ENCODE data around the gene RASSF10.

RASSF10 gene

DNA sequence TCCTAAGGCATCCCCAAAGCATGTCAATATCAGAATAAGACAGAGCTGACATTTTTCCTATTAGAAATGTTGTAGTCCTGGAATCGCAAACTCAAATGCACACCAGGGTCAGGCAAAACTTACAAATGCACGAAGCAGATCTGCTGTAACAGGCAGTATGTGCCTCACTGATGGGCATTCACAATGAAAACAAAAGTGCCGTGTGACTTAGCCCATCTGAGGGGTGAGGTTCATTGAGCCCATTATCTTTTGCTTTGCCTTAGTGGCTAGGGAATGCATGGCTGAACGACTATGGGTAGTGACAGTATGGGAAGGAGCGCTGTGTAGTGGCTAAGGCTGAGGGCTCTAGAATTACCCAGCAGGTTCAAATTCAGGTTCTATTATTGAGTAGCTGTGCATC, 43.1 kb upstream of the RASSF10 start:
- Histone ChIP-seq H3K4me1 (ENCODE audit: control extremely low read depth in 1 of 4, control insufficient read depth in 4 of 4, insufficient read depth in 4 of 4, low read length in 3 of 4) (no peaks in the 10 kb centered on the region), H3K9me3 (ENCODE audit: control extremely low read depth in 1 of 5, control insufficient read depth in 4 of 5, insufficient read depth in 2 of 5, low read depth in 1 of 5, low read length in 4 of 5) (peaks cover 0 to 3% (median 0%) of the 10 kb centered on the region in 5 experiments), H3K36me3 (ENCODE audit: control insufficient read depth in 4 of 4, insufficient read depth in 4 of 4, low read length in 3 of 4) (no peaks in the 10 kb centered on the region), H3K4me3 (ENCODE audit: control insufficient read depth in 1 of 7, extremely low read depth in 1 of 7, insufficient read depth in 4 of 7, low read depth in 2 of 7, low read length in 6 of 7) (no peak overlapping the region), H3K27ac (ENCODE audit: insufficient read depth in 1 of 2, low read depth in 1 of 2, low read length in 2 of 2, poor library complexity in 1 of 2, severe bottlenecking in 2 of 2) (no peak overlapping the region), H3K27me3 (replicated peaks in 2 of 5; ENCODE audit: control insufficient read depth in 4 of 5, insufficient read depth in 5 of 5, low read length in 4 of 5) (peaks cover 0 to 3% (median 0%) of the 10 kb centered on the region in 5 experiments)
- CTCF ChIA-PET: interaction anchor here (1.2 to 3.0 kb wide), 5 partner anchors 8 to 186 kb away, joined by 3 to 22 read pairs (median 6); no protein-coding TSS in a partner anchor
- DNase-seq: no peak
- 98% methylated on average over 5 of the region's 5 CpGs for WGBS (ENCODE audit: insufficient coverage)
- POLR2A ChIA-PET: no interaction called here

DNA sequence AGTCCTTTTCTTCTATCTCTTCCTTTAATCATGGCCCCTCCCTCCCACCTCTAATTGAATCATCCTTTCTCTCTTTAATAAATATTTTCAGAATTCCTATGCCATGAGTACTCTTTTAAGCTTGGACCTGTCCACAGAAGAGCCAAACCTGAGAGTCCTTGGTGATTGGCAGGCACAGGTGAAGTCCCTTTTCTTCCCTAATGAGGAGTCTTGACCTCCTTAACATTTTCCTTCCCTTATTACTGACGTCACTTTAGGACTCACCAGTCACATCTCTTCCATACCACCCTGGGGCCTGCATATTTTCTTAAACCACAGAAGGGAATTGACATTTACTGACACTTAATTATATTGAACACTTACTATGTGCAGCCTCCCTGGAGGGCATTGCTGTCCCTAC, 41.0 kb upstream of the RASSF10 start:
- Histone ChIP-seq H3K4me3 (ENCODE audit: control insufficient read depth in 1 of 7, extremely low read depth in 1 of 7, insufficient read depth in 4 of 7, low read depth in 2 of 7, low read length in 6 of 7) (no peak overlapping the region), H3K4me1 (ENCODE audit: control extremely low read depth in 1 of 4, control insufficient read depth in 4 of 4, insufficient read depth in 4 of 4, low read length in 3 of 4) (no peaks in the 10 kb centered on the region), H3K9me3 (ENCODE audit: control extremely low read depth in 1 of 5, control insufficient read depth in 4 of 5, insufficient read depth in 2 of 5, low read depth in 1 of 5, low read length in 4 of 5) (peaks cover 0 to 3% (median 0%) of the 10 kb centered on the region in 5 experiments), H3K36me3 (ENCODE audit: control insufficient read depth in 4 of 4, insufficient read depth in 4 of 4, low read length in 3 of 4) (no peaks in the 10 kb centered on the region), H3K27me3 (replicated peaks in 2 of 5; ENCODE audit: control insufficient read depth in 4 of 5, insufficient read depth in 5 of 5, low read length in 4 of 5) (peaks cover 0 to 3% (median 0%) of the 10 kb centered on the region in 5 experiments), H3K27ac (ENCODE audit: insufficient read depth in 1 of 2, low read depth in 1 of 2, low read length in 2 of 2, poor library complexity in 1 of 2, severe bottlenecking in 2 of 2) (no peak overlapping the region)
- 100% methylated on average over 1 of the region's 1 CpG for WGBS (ENCODE audit: insufficient coverage)
- DNase-seq: no peak
- POLR2A ChIA-PET: no interaction called here
- CTCF ChIA-PET: interaction anchor here (1.3 to 2.0 kb wide), 2 partner anchors 9 to 216 kb away, joined by 5 to 6 read pairs; no protein-coding TSS in a partner anchor

DNA sequence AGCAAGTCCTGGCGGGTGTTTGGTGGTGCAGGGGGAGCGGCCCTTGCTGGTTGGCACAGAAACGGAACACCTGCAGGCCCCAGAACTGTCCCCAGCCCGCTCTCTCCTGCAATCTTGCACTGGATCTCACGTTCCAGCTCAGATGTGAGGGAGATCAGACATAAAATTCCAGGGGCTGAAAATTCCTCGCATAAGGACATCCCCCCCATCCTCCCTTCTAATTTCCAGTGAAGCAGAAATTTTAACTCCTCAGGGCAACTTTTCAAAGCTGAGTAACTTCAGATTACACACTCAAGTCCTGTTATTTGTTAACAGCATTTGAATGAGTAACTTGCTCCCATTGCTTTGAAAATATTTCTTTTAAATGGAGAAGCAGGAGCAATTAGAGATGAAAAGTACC, 40.3 kb upstream of the RASSF10 start:
- no peak overlapping the region for H3K4me3 ChIP-seq (ENCODE audit: control insufficient read depth in 1 of 7, extremely low read depth in 1 of 7, insufficient read depth in 4 of 7, low read depth in 2 of 7, low read length in 6 of 7)
- peaks cover 0 to 3% (median 0%) of the 10 kb centered on the region in 5 experiments for H3K9me3 ChIP-seq (ENCODE audit: control extremely low read depth in 1 of 5, control insufficient read depth in 4 of 5, insufficient read depth in 2 of 5, low read depth in 1 of 5, low read length in 4 of 5)
- ChIA-PET CTCF (interaction anchor here (2.0 kb wide), 1 partner anchor 9 kb away, joined by 6 read pairs; no protein-coding TSS in a partner anchor), POLR2A (no interaction called here)
- H3K27ac ChIP-seq (ENCODE audit: insufficient read depth in 1 of 2, low read depth in 1 of 2, low read length in 2 of 2, poor library complexity in 1 of 2, severe bottlenecking in 2 of 2): no peak overlapping the region
- no peaks in the 10 kb centered on the region for H3K4me1 ChIP-seq (ENCODE audit: control extremely low read depth in 1 of 4, control insufficient read depth in 4 of 4, insufficient read depth in 4 of 4, low read length in 3 of 4)
- no peaks in the 10 kb centered on the region for H3K36me3 ChIP-seq (ENCODE audit: control insufficient read depth in 4 of 4, insufficient read depth in 4 of 4, low read length in 3 of 4)
- DNase-seq: no peak
- WGBS (ENCODE audit: insufficient coverage): 95% methylated on average over 6 of the region's 6 CpGs
- H3K27me3 ChIP-seq (replicated peaks in 2 of 5; ENCODE audit: control insufficient read depth in 4 of 5, insufficient read depth in 5 of 5, low read length in 4 of 5): peaks cover 0 to 3% (median 0%) of the 10 kb centered on the region in 5 experiments

DNA sequence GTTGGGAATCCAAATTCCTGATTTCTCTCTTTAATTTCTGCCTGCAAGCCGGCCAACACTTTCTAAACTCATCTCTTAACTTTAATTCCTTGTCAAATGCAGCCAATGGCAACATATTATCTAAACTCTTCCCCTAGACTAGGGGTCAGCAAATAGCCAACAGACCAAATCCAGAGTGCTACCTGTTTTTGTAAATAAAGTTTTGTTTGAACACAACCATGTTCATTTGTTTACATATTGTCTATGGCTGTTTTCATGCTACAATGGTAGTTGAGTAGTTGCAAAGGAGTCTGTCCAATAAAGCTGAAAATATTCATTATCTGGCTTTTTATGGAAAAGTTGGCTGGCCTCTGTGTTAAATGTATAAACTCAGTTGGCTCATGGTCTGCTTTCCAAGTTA, 37.2 kb upstream of the RASSF10 start:
- DNase-seq: no peak

DNA sequence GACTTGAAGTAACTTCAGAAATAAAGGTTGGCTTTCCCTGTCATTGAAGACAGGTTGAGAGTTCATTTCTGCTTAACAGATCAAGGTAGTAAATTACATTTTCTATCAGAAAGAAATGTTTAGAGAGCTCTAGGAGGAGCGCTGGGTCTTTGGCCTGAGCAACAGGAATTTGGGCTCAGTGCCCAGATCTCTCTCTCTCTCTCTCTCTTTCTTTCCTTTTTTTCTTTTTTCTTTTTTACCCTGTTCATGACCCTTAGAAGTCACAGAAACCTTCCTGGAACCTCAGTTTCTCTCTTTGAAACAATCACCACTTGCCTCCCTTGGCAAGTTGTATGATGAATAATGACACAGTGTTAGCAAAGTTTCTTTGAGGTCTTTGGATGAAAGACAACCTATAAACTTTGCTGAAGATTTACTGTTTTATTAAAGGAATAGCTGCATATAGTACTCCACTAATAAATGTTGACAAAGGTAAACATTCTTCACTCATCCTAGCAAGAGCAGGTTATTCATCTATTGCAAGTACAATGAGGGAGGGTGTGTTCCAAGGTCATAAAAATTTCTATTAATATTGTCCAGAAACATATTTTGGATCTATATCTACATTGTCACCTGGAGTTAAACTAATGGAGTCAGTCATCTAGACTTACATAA, 35.5 kb upstream of the RASSF10 start:
- no peak for DNase-seq
- Histone ChIP-seq H3K36me3 (ENCODE audit: control insufficient read depth in 4 of 4, insufficient read depth in 4 of 4, low read length in 3 of 4) (no peaks in the 10 kb centered on the region), H3K4me3 (ENCODE audit: control insufficient read depth in 1 of 7, extremely low read depth in 1 of 7, insufficient read depth in 4 of 7, low read depth in 2 of 7, low read length in 6 of 7) (no peak overlapping the region), H3K4me1 (ENCODE audit: control extremely low read depth in 1 of 4, control insufficient read depth in 4 of 4, insufficient read depth in 4 of 4, low read length in 3 of 4) (no peaks in the 10 kb centered on the region), H3K27ac (ENCODE audit: insufficient read depth in 1 of 2, low read depth in 1 of 2, low read length in 2 of 2, poor library complexity in 1 of 2, severe bottlenecking in 2 of 2) (no peak overlapping the region), H3K27me3 (replicated peaks in 2 of 5; ENCODE audit: control insufficient read depth in 4 of 5, insufficient read depth in 5 of 5, low read length in 4 of 5) (no peaks in the 10 kb centered on the region), H3K9me3 (ENCODE audit: control extremely low read depth in 1 of 5, control insufficient read depth in 4 of 5, insufficient read depth in 2 of 5, low read depth in 1 of 5, low read length in 4 of 5) (peaks cover 0 to 3% (median 0%) of the 10 kb centered on the region in 5 experiments)
- ChIA-PET POLR2A (no interaction called here), CTCF (interaction anchor here (2.5 kb wide), 1 partner anchor 9 kb away, joined by 13 read pairs; no protein-coding TSS in a partner anchor)
- WGBS (ENCODE audit: insufficient coverage): 100% methylated on average over 1 of the region's 1 CpG

More for the DNA sequence above, 37.2 kb upstream of the RASSF10 start:
- Histone ChIP-seq H3K36me3 (ENCODE audit: control insufficient read depth in 4 of 4, insufficient read depth in 4 of 4, low read length in 3 of 4) (no peaks in the 10 kb centered on the region), H3K9me3 (ENCODE audit: control extremely low read depth in 1 of 5, control insufficient read depth in 4 of 5, insufficient read depth in 2 of 5, low read depth in 1 of 5, low read length in 4 of 5) (peaks cover 0 to 3% (median 0%) of the 10 kb centered on the region in 5 experiments), H3K27me3 (replicated peaks in 2 of 5; ENCODE audit: control insufficient read depth in 4 of 5, insufficient read depth in 5 of 5, low read length in 4 of 5) (no peaks in the 10 kb centered on the region), H3K27ac (ENCODE audit: insufficient read depth in 1 of 2, low read depth in 1 of 2, low read length in 2 of 2, poor library complexity in 1 of 2, severe bottlenecking in 2 of 2) (no peak overlapping the region), H3K4me3 (ENCODE audit: control insufficient read depth in 1 of 7, extremely low read depth in 1 of 7, insufficient read depth in 4 of 7, low read depth in 2 of 7, low read length in 6 of 7) (no peak overlapping the region), H3K4me1 (ENCODE audit: control extremely low read depth in 1 of 4, control insufficient read depth in 4 of 4, insufficient read depth in 4 of 4, low read length in 3 of 4) (no peaks in the 10 kb centered on the region)
- CTCF ChIA-PET: interaction anchor here (1.0 kb wide), 1 partner anchor 8 kb away, joined by 3 read pairs; no protein-coding TSS in a partner anchor
- WGBS (ENCODE audit: insufficient coverage): 100% methylated on average over 1 of the region's 1 CpG
- POLR2A ChIA-PET: interaction anchor here (0.6 kb wide), 1 partner anchor 382 kb away, joined by 4 read pairs; no protein-coding TSS in a partner anchor

DNA sequence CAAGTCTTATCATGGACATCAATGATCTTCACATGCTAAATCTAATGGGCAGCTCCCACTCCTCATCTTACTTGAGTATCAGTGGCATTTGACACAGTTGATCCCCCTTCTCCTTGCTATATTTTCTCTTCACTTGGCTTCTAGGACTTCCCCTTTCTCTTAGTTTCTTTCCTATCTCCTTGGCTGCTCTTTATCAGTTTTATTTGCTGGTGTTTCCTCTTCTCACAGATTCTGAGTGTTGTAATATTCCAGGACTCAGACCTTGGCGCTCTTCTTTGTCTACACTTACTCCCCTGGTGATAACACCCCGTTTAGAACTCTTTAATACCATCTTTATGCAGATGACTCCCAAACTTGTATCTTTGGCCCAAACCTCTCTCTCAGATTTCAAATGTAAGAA, 33.9 kb upstream of the RASSF10 start:
- Histone ChIP-seq H3K36me3 (ENCODE audit: control insufficient read depth in 4 of 4, insufficient read depth in 4 of 4, low read length in 3 of 4) (no peaks in the 10 kb centered on the region), H3K4me3 (ENCODE audit: control insufficient read depth in 1 of 7, extremely low read depth in 1 of 7, insufficient read depth in 4 of 7, low read depth in 2 of 7, low read length in 6 of 7) (no peak overlapping the region), H3K27me3 (replicated peaks in 2 of 5; ENCODE audit: control insufficient read depth in 4 of 5, insufficient read depth in 5 of 5, low read length in 4 of 5) (no peaks in the 10 kb centered on the region), H3K27ac (ENCODE audit: insufficient read depth in 1 of 2, low read depth in 1 of 2, low read length in 2 of 2, poor library complexity in 1 of 2, severe bottlenecking in 2 of 2) (no peak overlapping the region), H3K9me3 (ENCODE audit: control extremely low read depth in 1 of 5, control insufficient read depth in 4 of 5, insufficient read depth in 2 of 5, low read depth in 1 of 5, low read length in 4 of 5) (peaks cover 0 to under 1% (median 0%) of the 10 kb centered on the region in 5 experiments), H3K4me1 (ENCODE audit: control extremely low read depth in 1 of 4, control insufficient read depth in 4 of 4, insufficient read depth in 4 of 4, low read length in 3 of 4) (peaks cover 0 to 3% (median 0%) of the 10 kb centered on the region in 4 experiments)
- peak in 2 of 3 donors; percentile 18 to 28 for DNase-seq
- CTCF ChIA-PET: interaction anchor here (2.5 kb wide), 1 partner anchor 11 kb away, joined by 13 read pairs; no protein-coding TSS in a partner anchor
- POLR2A ChIA-PET: no interaction called here
- WGBS (ENCODE audit: insufficient coverage): 55% methylated on average over 2 of the region's 2 CpGs

Measured in common myeloid progenitor, CD34-positive (primary cell).